WTC11 (cell line): Measurements from ENCODE around the gene ACTN1. TPM values are rescaled to one million over a fixed set of nuclear protein-coding genes. Genes with fewer than 3 reads are reported as not detected.

ENCODE experiments used
- ATAC-seq: fragments of 200-7000 bp; cut with Tn5 transposase; 2 replicates; pipeline ENCODE4 v1.10.0; 2021; ENCODE audit warnings: mild to moderate bottlenecking, moderate library complexity
- CTCF ChIA-PET: fragments of 300-600 bp; sonication (Branson Sonifier 250); formaldehyde crosslinking; loops from one replicate; lab custom pipeline; 2021; ENCODE audit warnings: antibody characterized with exemption; lab: Charles Lee
- POLR2A ChIA-PET: fragments of 350-600 bp; sonication (Branson Sonifier 250); formaldehyde crosslinking; loops from one replicate; lab custom pipeline; 2021; ENCODE audit warnings: antibody characterized with exemption; lab: Charles Lee
- DNase-seq: peaks from one replicate; pipeline ENCODE4 v3.0.0; 2021; ENCODE audit warnings: low spot score
- H3K27ac Mint-ChIP-seq: 2 replicates; pipeline ENCODE4 v1.8.0; 2021; ENCODE audit warnings: mixed read lengths
- H3K27me3 Mint-ChIP-seq: 2 replicates; pipeline ENCODE4 v1.8.0; 2021; ENCODE audit warnings: low read depth, mild to moderate bottlenecking, moderate library complexity, mixed read lengths
- H3K36me3 Mint-ChIP-seq: 2 replicates; pipeline ENCODE4 v1.8.0; 2021; ENCODE audit warnings: mixed read lengths
- H3K4me1 Mint-ChIP-seq: 2 replicates; pipeline ENCODE4 v1.8.0; 2022; ENCODE audit warnings: mixed read lengths
- H3K4me3 Mint-ChIP-seq: 2 replicates; pipeline ENCODE4 v1.8.0; 2021; ENCODE audit warnings: mild to moderate bottlenecking, moderate library complexity, mixed read lengths
- H3K9me3 Mint-ChIP-seq: 2 replicates; pipeline ENCODE4 v1.8.0; 2021; ENCODE audit warnings: mixed read lengths
- AR ChIP-seq: fragments of 250-450 bp; sonication (Bioruptor Pico); IDR thresholded peaks from 2 replicates; pipeline ENCODE4 v1.9.0; 2021; ENCODE audit warnings: mild to moderate bottlenecking
- ATF6 ChIP-seq: sonication (generic); formaldehyde crosslinking; IDR thresholded peaks from 2 replicates; pipeline ENCODE4 v1.8.1; 2023; ENCODE audit warnings: mild to moderate bottlenecking, missing genetic modification reagents
- CDX4 ChIP-seq: fragments of 250-450 bp; sonication (Bioruptor Pico); IDR thresholded peaks from 2 replicates; pipeline ENCODE4 v1.9.0; 2021; ENCODE audit warnings: moderate library complexity, mild to moderate bottlenecking, inconsistent platforms, borderline replicate concordance
- CTCF ChIP-seq: fragments of 200-600 bp; IDR thresholded peaks from 2 replicates; pipeline ENCODE4 v1.8.0; 2022; ENCODE audit warnings: antibody characterized with exemption
- ESRRA ChIP-seq: sonication (generic); formaldehyde crosslinking; IDR thresholded peaks from 2 replicates; pipeline ENCODE4 v1.8.1; 2022; ENCODE audit warnings: mild to moderate bottlenecking, missing genetic modification reagents, borderline replicate concordance
- GTF2I ChIP-seq: fragments of 250-450 bp; sonication (Bioruptor Pico); conservative IDR thresholded peaks from 2 replicates; pipeline ENCODE4 v1.4.0; 2021; ENCODE audit warnings: mild to moderate bottlenecking
- JAZF1 ChIP-seq: fragments of 250-450 bp; sonication (Bioruptor Pico); IDR thresholded peaks from 2 replicates; pipeline ENCODE4 v1.9.0; 2021; ENCODE audit warnings: moderate library complexity, mild to moderate bottlenecking, inconsistent platforms
- JUN ChIP-seq: sonication (generic); formaldehyde crosslinking; IDR thresholded peaks from 2 replicates; pipeline ENCODE4 v1.8.0; 2023; ENCODE audit warnings: mild to moderate bottlenecking, missing genetic modification reagents
- NR3C1 ChIP-seq: sonication (generic); formaldehyde crosslinking; conservative IDR thresholded peaks from 2 replicates; pipeline ENCODE4 v1.8.1; 2023; ENCODE audit warnings: low read depth, mild to moderate bottlenecking, missing genetic modification reagents
- ZBTB21 ChIP-seq: sonication (generic); formaldehyde crosslinking; IDR thresholded peaks from 2 replicates; pipeline ENCODE4 v1.8.1; 2023; ENCODE audit warnings: mild to moderate bottlenecking, missing genetic modification reagents, borderline replicate concordance
- ZBTB43 ChIP-seq: sonication (generic); formaldehyde crosslinking; IDR thresholded peaks from 2 replicates; pipeline ENCODE4 v1.8.1; 2023; ENCODE audit warnings: mild to moderate bottlenecking, missing genetic modification reagents
- ZNF138 ChIP-seq: sonication (generic); formaldehyde crosslinking; conservative IDR thresholded peaks from 2 replicates; pipeline ENCODE4 v1.8.1; 2022; ENCODE audit warnings: mild to moderate bottlenecking, moderate library complexity, missing genetic modification reagents
- ZNF219 ChIP-seq: sonication (generic); formaldehyde crosslinking; IDR thresholded peaks from 2 replicates; pipeline ENCODE4 v1.8.0; 2023; ENCODE audit warnings: missing genetic modification reagents, mild to moderate bottlenecking, borderline replicate concordance
- ZNF232 ChIP-seq: sonication (generic); formaldehyde crosslinking; IDR thresholded peaks from 2 replicates; pipeline ENCODE4 v1.8.0; 2022; ENCODE audit warnings: mild to moderate bottlenecking, missing genetic modification reagents
- ZNF281 ChIP-seq: sonication (generic); formaldehyde crosslinking; IDR thresholded peaks from 2 replicates; pipeline ENCODE4 v1.8.0; 2023; ENCODE audit warnings: mild to moderate bottlenecking, missing genetic modification reagents
- ZNF396 ChIP-seq: fragments of 250-450 bp; sonication (Bioruptor Pico); IDR thresholded peaks from 2 replicates; pipeline ENCODE4 v1.8.0; 2021; ENCODE audit warnings: mild to moderate bottlenecking, moderate library complexity, borderline replicate concordance
- ZNF532 ChIP-seq: fragments of 250-450 bp; sonication (Bioruptor Pico); IDR thresholded peaks from 2 replicates; pipeline ENCODE4 v1.9.0; 2021; ENCODE audit warnings: mild to moderate bottlenecking, borderline replicate concordance
- ZSCAN18 ChIP-seq: fragments of 250-450 bp; sonication (Bioruptor Pico); IDR thresholded peaks from 2 replicates; pipeline ENCODE4 v2.1.2; 2022; ENCODE audit warnings: mild to moderate bottlenecking, moderate library complexity
- total RNA-seq: library from RNA; stranded (reverse); gene quantifications from 3 replicates; pipeline ENCODE4 v1.2.3, GENCODE V29; 2021

ACTN1 gene
- total RNA-seq, 1 experiment from 2014 or later: 196 TPM

GRCh38 chr14:68918612-68919011, 60.5 kb downstream of the ACTN1 start:
- ChIA-PET CTCF (interaction anchor here (1.0 kb wide), 1 partner anchor 21 kb away, joined by 3 read pairs; no protein-coding TSS in a partner anchor), POLR2A (no interaction called here)
- no peaks in the 10 kb centered on the region for H3K27me3 Mint-ChIP-seq
- TF ChIP-seq ZBTB43 (CRISPR knock-in tag) (no peak), AR (no peak), NR3C1 (CRISPR knock-in tag) (no peak), ZSCAN18 (CRISPR knock-in tag) (no peak), ZNF281 (no peak), ESRRA (CRISPR knock-in tag) (no peak), ZNF532 (CRISPR knock-in tag) (no peak), ZNF138 (CRISPR knock-in tag) (no peak), ZNF219 (CRISPR knock-in tag) (no peak), GTF2I (CRISPR knock-in tag) (no peak), JUN (no peak), CTCF (no peak), CDX4 (no peak), JAZF1 (CRISPR knock-in tag) (no peak), ZNF232 (CRISPR knock-in tag) (no peak), ZNF396 (CRISPR knock-in tag) (no peak), ZBTB21 (CRISPR knock-in tag) (no peak), ATF6 (CRISPR knock-in tag) (no peak)
- no peaks in the 10 kb centered on the region for H3K9me3 Mint-ChIP-seq
- no peak overlapping the region for H3K27ac Mint-ChIP-seq
- H3K4me1 Mint-ChIP-seq: peaks cover 27% of the 10 kb centered on the region
- ATAC-seq (no peak), DNase-seq (no peak)
- peaks cover 48% of the 10 kb centered on the region for H3K36me3 Mint-ChIP-seq
- no peak overlapping the region for H3K4me3 Mint-ChIP-seq
